Amniotic epithelial cell (primary cell): ENCODE measurements around the gene DTX1.

Experiments used
- DNase-seq: peaks from one replicate; pipeline ENCODE4 v3.0.0-alpha.2; 2010; ENCODE audit warnings: low read depth

The DTX1 gene

DNA sequence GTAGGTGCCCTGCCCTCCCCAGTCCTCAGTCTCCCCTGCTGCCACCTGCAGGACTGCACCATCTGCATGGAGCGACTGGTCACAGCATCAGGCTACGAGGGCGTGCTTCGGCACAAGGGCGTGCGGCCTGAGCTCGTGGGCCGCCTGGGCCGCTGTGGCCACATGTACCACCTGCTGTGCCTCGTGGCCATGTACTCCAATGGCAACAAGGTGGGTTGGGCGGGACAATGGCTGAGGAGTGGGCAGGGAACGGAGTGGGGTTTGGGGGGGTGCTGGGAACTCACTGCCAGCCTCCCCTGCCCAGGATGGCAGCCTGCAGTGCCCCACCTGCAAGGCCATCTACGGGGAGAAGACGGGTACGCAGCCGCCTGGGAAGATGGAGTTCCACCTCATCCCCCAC, 38.2 kb downstream of the DTX1 start:
- DNase-seq = no peak

DNA sequence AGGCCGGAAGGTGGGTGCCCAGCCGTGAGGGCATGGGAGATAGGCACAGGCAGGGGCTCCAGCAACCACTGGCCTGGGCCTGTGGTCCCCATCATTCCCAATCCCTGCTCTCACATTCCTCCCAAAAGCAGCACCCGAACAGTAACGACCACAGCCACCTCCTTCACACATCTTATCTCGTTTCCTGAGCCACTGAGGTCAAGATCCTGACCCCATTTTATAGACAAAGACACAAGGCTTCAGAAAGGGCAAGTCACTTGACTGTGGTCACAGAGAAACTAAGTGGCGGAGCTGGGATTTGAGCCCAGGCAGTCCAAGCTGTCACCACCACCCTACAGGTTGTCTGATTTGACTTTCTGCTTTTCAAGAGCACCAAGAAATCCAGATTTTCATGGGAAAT, 38.9 kb downstream of the DTX1 start:
- DNase-seq = no peak

DNA sequence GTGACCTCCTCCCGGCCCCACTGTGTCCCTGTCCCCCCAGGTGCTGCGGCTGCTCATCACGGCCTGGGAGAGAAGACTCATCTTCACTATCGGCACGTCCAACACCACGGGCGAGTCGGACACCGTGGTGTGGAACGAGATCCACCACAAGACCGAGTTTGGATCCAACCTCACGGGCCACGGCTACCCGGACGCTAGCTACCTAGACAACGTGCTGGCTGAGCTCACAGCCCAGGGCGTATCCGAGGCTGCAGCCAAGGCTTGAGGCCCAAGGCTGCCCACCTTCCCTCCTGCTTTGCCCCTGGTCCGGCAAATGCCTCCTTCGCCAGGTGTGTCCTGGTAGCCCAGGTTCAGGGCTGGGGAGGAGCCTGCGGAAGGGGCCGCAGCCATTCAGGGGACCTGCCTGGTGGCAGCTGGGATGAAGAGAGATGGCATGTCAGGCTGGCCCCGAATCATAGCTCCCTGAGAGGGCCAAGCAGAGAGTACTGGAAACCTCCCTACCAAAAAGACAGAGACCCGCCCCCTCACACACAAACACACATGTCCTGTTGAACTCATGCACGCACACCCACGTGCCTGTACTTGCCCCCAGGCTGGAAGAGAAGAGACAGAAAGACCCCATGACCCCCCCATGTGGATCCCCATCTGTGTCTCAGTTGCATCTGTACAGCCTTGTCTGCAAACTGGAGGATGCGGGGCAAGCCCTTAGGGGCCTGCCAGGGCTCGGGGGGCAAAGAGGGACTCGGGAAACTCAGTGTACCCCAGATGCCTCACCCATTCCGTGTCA, 40.3 kb downstream of the DTX1 start:
- no peak for DNase-seq

DNA sequence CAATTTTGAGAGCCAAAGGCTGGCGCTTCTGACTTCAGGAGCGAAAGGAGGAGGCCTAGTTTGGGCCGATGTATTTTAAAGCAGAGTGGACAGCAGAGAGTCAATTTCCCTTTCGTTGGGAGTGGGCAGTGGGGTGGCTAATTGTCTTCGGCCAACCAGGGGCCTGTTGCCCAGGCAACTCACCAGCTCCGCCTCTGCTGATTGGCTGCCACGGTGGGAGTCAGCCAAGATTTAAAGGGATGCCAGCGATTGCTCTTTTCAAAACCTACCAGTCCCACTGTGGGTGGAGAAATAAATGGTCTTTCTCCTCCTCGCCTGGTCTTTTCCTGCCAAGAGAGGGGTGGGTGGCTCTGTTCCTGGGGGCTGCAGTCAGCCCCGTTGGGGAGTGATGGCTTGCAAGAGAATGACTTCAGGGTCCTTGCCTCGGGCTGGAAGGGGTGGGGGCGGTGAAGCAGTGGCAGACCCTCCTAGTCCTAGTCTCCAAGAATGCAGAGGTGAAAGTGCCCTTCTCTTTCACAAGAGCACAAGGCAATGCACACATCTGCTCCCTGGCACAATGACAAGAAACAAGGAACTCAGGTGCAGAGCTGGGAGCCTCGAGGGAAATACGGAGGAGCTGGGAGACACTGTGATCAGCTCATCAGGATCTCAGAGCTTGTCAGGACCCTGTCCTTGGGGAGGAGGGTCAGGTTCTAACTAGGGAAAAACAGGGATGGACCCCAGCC, 41.3 kb downstream of the DTX1 start:
- peak; percentile 8 for DNase-seq

DNA sequence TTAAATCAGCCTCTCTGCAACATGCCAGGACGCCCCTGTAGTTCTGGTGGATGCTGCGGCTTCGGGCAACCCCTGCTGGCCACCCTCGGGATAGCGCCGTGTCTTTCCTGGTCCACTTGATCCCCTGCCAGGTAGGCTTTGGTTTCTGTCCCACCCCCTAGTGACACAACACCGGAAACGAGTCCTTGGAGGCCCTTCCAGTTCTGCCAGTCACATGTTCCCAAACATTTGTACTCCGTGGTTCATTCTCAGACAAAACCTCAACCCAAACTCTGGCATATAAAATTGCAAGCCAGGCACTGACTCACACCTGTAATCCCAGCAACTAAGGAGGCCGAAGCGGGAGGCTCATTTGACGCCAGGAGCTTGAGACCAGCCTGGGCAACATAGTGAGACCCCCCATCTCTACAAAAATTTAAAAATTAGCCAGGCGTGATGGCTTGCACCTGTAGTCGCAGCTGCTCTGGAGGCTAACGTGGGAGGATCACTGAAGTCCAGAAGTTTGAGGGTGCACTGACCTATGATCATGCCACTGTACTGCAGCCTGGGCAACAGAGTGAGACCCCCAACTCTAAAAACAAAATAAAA, 42.0 kb downstream of the DTX1 start:
- peak; percentile 77 for DNase-seq

DNA sequence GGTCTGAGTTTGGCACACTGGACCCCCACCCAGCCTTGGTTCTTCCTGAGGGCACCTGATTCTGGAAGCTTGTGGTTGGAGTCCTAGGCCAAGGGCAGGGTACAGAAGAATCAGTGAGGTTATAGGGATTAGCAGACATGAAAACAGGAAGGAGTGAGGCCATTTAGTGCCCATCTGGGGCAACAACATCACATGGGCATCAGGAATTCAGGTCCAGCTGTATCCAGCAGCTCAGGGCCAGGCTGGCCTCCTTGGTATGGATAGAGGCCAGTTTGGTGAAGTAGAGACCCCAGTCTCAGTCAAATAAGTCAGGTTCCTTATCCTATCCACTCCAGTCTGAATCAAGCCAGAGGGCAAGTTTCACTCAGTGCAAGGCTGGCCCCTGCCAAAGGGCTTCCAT, 42.8 kb downstream of the DTX1 start:
- no peak for DNase-seq

DNA sequence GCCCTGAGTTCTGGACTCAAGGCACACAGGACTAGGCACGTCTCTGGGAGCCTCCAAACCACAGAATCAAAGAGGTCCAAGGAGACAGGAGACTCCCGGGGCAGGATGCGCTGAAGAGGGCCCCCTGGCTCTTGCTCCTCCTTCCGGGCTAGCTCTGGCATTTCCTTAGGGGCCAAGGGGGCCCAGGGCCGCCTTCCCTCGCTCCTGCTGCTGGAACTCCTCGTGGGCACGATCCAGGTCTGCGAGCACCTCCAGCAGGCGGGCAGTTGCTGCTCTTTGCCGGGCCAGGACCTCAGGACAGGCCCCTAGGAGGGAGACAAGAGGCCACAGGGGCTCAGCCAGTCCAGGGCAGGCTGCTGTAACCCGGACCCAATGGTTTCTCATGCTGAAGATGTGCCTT, 43.2 kb downstream of the DTX1 start:
- no peak for DNase-seq

DNA sequence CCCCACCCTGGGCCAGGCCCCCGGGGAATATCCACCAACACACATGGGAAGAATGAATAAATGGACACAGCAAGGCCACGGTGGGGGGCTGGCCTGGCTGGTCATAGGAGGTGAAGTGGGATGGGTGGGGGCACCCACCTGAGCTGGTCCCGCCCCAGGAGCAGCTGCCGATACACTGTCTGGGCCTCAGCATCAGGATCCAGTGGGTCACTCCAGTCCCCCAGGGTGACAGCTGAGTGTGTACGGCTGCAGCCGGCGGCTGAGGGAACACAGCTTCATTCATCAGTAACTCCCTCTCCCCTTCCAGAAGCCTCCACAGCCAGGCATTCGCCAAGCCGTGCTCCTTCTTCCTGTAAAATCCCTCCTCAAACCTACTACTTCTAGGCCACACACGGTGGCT, 45.2 kb downstream of the DTX1 start:
- DNase-seq = no peak

DNA sequence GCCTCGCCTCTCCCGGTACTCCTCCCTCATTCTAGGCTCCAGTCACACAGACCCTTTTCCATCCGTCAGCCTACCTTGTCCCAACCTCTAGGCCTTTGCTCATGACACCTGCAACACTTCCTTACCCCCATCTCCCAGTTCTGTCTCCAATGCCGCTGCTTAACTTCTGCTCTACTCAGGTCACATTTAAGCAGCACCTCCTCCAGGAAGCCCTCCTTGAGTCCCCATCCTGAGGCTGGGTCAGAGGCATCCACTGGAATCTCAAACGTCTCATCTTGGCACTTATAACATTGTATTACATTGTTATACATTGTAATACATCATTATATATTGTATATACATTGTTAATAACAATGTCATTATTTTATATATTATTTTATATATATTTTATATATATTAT, 46.3 kb downstream of the DTX1 start:
- no peak for DNase-seq

DNA sequence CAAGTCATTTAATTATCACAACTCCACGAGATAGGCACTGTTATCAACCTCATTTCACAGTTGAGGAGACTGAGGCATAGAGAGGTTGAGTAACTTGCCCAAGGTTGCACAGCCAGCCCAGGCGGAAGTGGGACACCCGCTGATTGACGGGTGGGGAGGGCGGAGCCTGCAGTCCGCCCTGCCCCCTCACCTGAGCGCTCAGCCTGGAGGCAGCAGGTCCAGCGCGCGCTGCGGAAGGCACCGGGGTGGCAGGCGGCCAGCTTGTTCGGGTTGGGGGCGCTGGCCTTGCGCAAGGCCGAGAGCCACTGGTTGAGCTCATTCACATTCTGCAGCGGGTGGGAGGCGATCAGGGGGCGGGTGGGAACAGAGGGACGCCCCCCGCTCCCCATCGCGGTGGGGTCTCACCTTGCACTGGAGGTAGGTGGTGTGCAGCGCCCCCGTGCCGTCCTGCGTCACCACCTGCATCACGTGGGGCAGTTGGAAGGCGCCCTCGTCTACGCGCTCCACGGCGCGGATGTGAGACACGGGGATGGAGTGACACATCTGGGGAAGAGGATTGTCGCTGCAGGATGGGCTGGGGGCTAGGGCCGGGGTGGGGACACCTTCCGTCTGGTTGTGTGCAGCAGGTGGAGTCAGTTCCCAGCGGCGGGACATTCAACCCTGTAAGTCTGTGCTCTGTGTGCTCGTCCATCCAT, 47.4 kb downstream of the DTX1 start:
- DNase-seq = no peak

DNA sequence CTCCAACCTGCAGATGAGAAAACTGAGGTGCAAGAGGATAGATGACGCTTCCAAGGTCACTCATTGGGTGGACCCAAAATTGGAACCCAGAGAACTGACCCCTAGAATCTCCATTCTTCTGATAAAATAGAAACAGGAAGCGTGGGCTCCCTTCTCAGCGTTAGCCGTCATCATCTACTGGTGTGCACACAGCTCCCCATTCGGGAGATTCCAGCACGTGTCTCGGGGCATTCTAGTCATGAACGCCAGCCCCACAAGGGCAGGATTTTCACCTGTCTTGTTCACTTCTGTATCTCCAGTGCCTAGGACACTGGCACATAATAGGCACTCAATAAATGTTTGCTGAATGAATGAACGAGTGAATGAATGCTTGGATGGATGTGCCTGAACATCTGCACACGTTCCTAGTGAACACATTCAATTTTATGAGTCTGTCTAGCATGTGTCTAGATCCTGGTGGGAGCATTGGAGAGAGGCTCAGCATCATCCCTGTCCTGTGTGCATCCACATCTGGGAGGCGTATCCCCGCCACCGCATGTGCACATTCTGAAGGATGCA, 48.5 kb downstream of the DTX1 start:
- no peak for DNase-seq

DNA sequence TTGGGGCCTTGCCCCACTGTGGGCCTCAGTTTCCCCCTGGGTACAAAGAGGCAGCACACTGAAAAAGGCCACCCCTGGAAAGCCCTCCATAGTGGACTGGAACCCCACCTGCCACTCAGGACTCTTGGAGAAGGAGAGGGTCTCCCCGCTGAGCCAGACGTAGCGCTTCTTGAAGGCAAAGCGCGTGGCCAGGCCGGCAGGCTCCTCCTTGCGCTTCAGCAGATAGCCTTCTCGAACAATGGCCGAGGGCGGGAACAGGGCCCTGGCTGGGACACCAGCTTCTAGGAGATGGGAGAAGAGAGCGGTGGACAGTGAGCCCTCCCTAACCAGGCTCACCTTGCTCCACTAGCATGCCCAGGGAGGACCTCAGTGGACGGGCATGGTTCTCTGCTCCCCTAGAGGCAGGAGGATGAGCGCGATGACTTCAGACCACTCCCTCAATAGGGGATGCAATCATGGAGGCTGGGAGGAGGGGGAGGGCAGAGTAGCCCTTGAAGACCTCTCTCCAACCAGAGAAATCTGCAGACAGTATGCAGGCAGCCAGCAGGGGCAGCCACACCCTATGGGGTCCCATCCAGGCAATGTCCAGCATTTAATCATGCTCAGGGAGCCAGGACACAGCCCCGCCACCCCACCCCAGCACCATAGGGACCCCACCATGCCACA, 49.2 kb downstream of the DTX1 start:
- DNase-seq = no peak

DNA sequence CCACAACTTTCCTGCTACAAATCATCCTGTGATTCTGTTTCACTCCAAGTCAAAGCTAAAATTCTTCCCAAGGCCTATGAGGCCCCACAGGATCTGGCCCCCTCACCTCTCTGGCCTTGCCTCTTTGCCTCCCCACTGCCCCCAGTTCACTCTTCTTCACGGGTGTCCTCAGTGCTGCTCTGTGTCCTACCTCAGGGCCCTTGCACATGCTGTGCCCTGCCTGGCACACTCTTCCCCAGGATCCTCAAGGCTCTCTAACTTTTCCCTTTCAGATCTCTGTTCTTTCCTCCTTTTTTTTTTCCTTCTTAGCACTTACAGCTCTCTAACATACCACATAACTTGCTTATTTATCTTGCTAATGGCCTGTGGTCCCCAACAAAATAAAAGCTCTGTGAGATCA, 49.8 kb downstream of the DTX1 start:
- no peak for DNase-seq

DNA sequence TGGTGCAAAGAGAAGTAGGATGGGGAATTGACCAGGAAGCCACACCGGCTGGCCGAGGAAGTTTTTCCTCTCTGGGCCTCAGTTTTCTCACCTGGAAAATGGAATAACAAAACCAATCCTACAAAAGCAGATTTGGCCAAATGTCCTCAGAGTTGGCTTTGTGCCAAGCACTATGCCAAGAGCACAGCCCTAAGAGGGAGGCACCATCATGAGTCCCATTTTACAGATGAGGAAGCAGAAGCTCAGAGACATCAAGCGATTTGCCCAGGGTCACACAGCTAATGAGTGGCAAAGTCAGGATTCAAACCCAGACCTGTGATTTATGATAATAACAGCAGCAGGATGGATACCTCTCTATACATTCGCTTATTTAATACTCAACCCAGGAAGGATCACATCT, 51.8 kb downstream of the DTX1 start:
- no peak for DNase-seq

DNA sequence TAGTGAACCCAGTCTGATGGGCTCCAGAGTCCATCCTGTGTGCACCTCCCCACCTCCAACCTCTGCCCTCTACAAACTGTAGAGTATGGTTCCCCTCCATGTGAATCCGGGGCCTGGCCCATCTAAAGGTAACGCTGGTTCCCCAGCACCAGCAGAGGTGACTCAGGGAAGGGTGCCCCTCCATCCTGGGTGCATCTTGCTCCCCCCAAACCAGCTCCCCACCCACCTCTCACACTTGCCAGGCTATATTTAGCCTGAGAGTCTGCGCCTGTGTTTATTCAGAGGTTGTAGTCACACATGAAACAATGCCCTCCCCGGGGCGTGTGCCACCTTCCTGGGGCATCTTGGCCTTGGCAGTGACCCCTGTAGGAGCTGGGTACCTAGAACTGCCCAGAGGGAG, 52.8 kb downstream of the DTX1 start:
- no peak for DNase-seq

DNA sequence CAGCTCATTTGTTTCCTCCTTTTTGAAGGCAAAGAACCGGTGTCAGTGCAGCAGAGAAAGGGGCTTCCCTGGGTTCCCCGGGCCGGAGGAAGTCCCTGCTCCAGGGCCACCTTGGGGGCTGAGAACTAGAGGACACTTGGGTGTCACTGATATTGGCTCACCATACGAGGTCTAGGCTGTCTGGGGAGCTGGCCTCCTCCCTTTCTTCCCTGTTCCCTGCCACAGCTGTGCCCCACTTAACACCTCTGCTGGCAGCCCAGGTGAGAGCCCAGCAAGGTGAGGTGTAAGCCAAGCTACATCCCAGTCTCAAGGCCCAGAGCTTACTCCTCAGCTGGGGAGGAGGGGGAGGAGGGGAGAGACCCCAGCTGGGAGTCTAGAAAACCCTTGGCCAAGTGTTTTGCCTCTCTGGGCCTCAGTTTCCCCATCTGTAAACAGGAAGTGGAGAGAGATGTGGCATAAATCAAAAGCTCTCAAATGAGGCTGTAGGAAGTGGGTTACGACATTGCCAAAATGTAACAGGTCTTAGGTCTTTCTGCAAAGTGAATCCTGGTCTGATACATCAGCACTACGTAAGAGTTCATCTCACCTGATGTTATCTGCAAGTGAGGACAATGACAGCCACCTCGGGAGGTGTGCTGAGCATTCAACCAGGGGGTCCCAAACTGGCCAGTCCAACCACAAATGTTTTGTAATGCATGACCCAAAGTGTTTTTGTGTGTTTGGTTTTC, 53.5 kb downstream of the DTX1 start:
- no peak for DNase-seq

DNA sequence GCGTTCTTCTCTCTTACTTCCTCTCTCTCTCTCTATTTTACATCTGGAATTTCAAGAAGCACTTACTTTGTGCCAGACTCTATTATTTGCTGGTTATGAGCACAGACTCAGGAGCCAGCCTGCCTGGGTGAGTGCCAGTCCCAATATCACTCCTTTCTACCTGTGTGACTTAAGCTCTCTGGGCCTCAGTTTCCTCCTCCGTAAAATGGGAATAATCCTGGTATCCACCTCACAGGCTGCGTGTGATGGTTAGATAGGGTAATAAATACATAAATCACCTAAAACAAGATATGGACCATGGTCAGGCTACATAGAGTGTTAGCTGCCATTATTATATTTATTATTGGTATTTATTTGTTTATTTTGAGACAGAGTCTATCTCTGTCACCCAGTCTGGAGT, 54.7 kb downstream of the DTX1 start:
- no peak for DNase-seq

DNA sequence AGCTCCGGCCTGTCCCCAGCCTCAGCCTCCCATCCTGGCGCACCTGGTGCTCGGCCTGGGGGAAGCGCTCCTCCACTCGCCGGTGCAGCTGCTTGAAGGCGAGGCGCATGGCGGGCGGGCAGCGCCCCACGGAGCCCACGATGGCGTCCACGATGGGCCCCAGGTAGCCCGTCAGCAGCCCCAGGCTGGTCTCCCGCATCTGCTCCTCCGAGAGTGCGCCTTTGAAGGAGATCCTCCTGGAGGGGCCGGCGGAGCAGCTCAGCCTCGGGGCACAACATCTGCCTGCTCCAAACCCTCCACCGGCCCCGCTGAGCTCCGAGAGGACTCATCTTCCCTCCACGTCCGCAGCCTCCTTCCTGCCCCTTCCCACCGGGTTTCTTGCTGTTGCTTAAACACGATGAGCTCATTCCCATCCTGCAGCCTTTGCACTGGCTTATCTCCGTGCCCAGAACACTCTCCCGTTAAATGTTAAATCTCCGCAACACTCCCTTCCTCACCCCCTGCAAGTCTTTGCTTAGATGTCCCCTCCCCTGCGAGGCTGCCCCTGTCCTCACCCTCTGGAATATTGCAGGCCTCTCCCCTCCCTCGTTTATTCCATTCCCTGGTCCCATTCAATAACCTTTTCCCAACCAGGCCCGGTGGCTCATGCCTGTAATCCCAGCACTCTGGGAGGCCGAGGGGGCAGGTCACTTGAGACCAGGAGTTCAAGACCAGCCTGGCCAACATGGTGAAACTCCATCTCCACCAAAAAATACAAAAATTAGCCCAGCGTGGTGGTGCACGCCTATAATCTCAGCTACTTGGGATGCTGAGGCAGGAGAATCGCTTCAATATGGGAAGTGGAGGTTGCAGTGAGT, 55.7 kb downstream of the DTX1 start:
- DNase-seq = no peak

DNA sequence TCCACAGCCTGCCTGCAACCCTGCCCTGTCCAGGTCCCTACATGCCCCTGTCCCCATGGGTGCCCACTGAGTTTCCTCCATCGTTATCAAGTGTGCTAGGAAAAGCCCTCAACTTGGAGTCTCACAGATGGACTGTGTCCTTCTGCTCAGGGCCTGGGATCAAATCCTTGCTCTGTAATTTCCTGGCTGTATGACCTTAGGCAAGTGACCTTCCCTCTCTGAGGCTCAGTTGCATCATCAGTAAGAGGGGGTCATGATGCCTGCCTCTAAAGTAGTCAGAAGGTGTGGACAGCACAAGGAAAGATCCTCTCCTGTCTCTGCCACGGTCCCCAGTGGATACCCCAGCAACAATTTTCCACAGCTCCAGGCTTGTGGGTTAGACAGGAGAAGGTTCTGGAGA, 56.9 kb downstream of the DTX1 start:
- DNase-seq = no peak

DNA sequence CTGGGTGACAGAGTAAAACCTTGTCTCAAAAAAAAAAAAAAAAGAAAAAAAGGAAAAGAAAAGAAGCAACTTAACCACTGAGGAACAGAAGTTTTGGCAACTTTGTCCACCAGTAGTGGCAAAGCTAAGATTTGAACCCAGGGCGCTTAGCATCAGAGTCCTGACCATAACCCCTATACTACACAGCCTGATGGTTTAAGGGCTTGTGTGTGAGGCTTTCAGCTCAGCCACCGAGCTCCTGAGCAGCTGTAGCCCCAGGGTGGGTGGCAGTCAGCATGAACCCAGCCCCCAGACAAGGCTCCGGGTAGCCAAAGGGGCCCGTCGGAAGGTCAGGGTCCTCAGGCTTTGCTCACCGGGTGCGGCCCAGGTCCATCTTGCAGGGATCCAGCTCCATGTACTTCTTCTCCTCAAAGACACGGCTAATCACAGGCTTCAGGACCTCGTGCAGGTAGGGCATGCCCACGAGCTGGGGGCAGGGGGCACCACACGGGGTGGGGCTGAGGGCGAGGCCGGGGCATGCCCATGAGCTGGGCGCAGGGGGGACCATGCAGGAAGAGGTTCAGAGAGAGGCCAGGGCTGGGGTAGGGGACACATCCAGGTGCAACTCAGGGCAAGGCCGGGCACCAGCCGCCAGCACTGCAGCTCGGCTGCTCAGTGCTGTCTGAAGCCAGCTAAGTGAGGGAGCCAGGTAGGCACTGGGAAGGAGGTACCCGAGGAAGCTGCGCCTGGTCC, 58.1 kb downstream of the DTX1 start:
- no peak for DNase-seq
